Measurements from ENCODE around the gene PDCL3.

GRCh38 chr2:100544911-100545596, 17.7 kb upstream of the PDCL3 start:
- no peak for TF ChIP-seq POLR2AphosphoS5 (IDR thresholded peaks at IDR 0.05; ENCODE audit: low read depth, low read length)
- no peak for TF ChIP-seq PAX5 (IDR thresholded peaks at IDR 0.05; ENCODE audit: insufficient read depth, low read length, severe bottlenecking)
- TF ChIP-seq POLR2A (IDR thresholded peaks at IDR 0.05; ENCODE audit: low read depth, low read length): no peak

Measured in GM12891 (cell line).